PC-3 (cell line): ENCODE data around the gene STX16. TPM values are rescaled to one million over a fixed set of nuclear protein-coding genes. Genes with fewer than 3 reads are reported as not detected.

ENCODE experiments used
- ATAC-seq: fragments of 200-7000 bp; cut with Tn5 transposase; 2 replicates; pipeline ENCODE4 v1.9.1; 2020; ENCODE audit warnings: mild to moderate bottlenecking, moderate library complexity
- BruUV-seq: library from RNA; stranded (reverse); fragments of 400-500 nt; replicated peaks from 2 replicates; lab custom pipeline; 2021; lab: Mats Ljungman, UMichigan
- CTCF ChIA-PET: fragments of 300-600 bp; sonication (Branson Sonifier 250); formaldehyde crosslinking; loops from one replicate; lab custom pipeline; 2022; ENCODE audit warnings: antibody characterized with exemption; lab: Charles Lee
- POLR2A ChIA-PET: fragments of 300-600 bp; sonication (Branson Sonifier 250); formaldehyde crosslinking; loops from one replicate; lab custom pipeline; 2022; ENCODE audit warnings: antibody characterized with exemption; ENCODE audit not compliant: unreplicated experiment; lab: Charles Lee
- DNase-seq: peaks from one replicate; pipeline ENCODE4 v3.0.0-alpha.2; 2015
- H2AFZ ChIP-seq: fragments of 300-600 bp; sonication (generic); 2 replicates; pipeline ENCODE4 v1.6.0; 2016; ENCODE audit warnings: antibody characterized with exemption, low read length
- H3F3A ChIP-seq: fragments of 300-600 bp; sonication (generic); one replicate; pipeline ENCODE4 v1.6.0; 2017; ENCODE audit warnings: antibody characterized with exemption, low read length, control low read depth, mild to moderate bottlenecking; ENCODE audit not compliant: unreplicated experiment
- H3K27ac ChIP-seq: fragments of 300-600 bp; sonication (generic); 2 replicates; pipeline ENCODE4 v1.5.1; 2016; ENCODE audit warnings: mild to moderate bottlenecking, low read length
- H3K27me3 ChIP-seq: fragments of 300-600 bp; sonication (generic); 2 replicates; pipeline ENCODE4 v1.6.1; 2016; ENCODE audit warnings: low read length, mixed read lengths
- H3K36me3 ChIP-seq: fragments of 300-600 bp; sonication (generic); 2 replicates; pipeline ENCODE4 v1.6.1; 2016; ENCODE audit warnings: low read depth, mixed run types, low read length, mixed read lengths
- H3K4me1 ChIP-seq: fragments of 300-600 bp; sonication (generic); 2 replicates; pipeline ENCODE4 v1.5.1; 2016; ENCODE audit warnings: low read length; ENCODE audit not compliant: insufficient read depth
- H3K4me2 ChIP-seq: fragments of 300-600 bp; sonication (generic); 2 replicates; pipeline ENCODE4 v1.6.0; 2016; ENCODE audit warnings: low read length
- H3K4me3 ChIP-seq: fragments of 300-600 bp; sonication (generic); 2 replicates; pipeline ENCODE4 v1.5.1; 2016; ENCODE audit warnings: mild to moderate bottlenecking, low read length, mixed read lengths
- H3K79me2 ChIP-seq: fragments of 300-600 bp; sonication (generic); 2 replicates; pipeline ENCODE4 v1.6.1; 2017; ENCODE audit warnings: low read length, mixed read lengths
- H3K9ac ChIP-seq: fragments of 300-600 bp; sonication (generic); 2 replicates; pipeline ENCODE4 v1.6.0; 2016; ENCODE audit warnings: mild to moderate bottlenecking, low read length
- H3K9me2 ChIP-seq: fragments of 300-600 bp; sonication (generic); replicated peaks from 2 replicates; pipeline ENCODE4 v1.6.1; 2016; ENCODE audit warnings: mixed run types, low read length, mixed read lengths
- H3K9me3 ChIP-seq: fragments of 300-600 bp; sonication (generic); 2 replicates; pipeline ENCODE4 v1.6.1; 2016; ENCODE audit warnings: low read length, mixed read lengths
- H4K20me1 ChIP-seq: fragments of 300-600 bp; sonication (generic); 2 replicates; pipeline ENCODE4 v1.6.1; 2016; ENCODE audit warnings: low read length, mixed read lengths
- EZH2 ChIP-seq: fragments of 300-600 bp; sonication (generic); IDR thresholded peaks from one replicate; pipeline ENCODE4 v1.6.1; 2017; ENCODE audit warnings: antibody characterized with exemption, mild to moderate bottlenecking, low read length; ENCODE audit not compliant: unreplicated experiment
- EZH2phosphoT487 ChIP-seq: fragments of 300-600 bp; sonication (generic); IDR thresholded peaks from 2 replicates; pipeline ENCODE4 v1.6.1; 2018; ENCODE audit warnings: mild to moderate bottlenecking, antibody characterized with exemption, low read length, borderline replicate concordance
- intact Hi-C: fragments of 100-400 bp; cut with micrococcal nuclease; formaldehyde crosslinking; loops from 2 replicates; pipeline ENCODE4 v1.9.0; 2023
- total RNA-seq: library from RNA; depleted of rRNA; stranded (reverse); fragments of >200 nt; gene quantifications from 2 replicates; pipeline ENCODE4 v1.2.3, GENCODE V29; 2014
- TF ChIP-seq, protein P1 (sequence below): fragments of 300-600 bp; sonication (generic); conservative IDR thresholded peaks from 2 replicates; pipeline ENCODE4 v1.5.1; 2017; ENCODE audit warnings: antibody characterized with exemption, low read depth, mild to moderate bottlenecking, low read length

The STX16 gene
- total RNA-seq, 1 experiment from 2014 or later, result 44.2 TPM

DNA sequence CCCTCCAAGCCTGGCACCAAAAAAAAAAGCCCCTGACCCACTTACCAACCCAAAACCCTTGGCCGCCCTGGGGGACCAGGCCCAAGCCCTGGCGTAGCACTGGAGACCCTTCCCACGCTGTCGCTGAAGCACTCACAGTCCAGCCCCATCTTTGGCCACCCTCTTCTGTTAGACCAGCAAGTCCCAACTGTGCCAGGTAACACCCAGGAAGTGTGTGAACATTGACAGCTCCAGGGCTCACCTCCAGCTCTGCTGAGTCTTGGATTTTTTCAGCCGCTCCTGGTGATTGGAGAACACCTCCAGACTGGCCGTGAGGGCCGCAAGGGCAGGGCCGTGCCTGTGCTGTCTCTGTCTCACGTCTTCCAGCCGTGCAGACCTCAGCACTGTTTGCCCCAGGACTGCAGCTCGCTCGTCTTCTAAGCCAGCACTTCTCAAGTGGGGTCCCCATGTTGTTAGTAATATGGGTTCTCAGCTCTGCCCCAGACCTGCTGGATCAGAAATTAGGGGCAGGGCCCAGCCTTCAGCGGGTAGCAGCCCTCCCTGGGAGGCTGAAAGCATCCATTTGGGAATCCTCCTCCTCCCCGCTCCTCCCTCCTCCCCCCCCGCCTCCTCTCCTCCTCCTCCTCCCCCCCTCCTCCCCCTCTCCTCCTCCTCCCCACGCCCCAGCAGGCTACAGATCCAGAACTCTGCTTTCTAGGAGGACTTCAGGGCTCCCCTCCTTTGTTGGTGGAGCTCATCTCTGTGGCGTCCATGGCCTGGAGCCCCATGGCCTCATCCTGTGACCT lies 59.6 kb downstream of the STX16 start:
- ATAC-seq (no peak), DNase-seq (no peak)
- no peak overlapping the region for H3K4me2 ChIP-seq
- H2AFZ ChIP-seq, result no peak overlapping the region
- no TSS peak for BruUV-seq
- H3K9me3 ChIP-seq, result no peaks in the 10 kb centered on the region
- H3K27ac ChIP-seq, result no peak overlapping the region
- no peaks in the 10 kb centered on the region for H3K79me2 ChIP-seq
- no peaks in the 10 kb centered on the region for H3K27me3 ChIP-seq
- no peaks in the 10 kb centered on the region for H3K36me3 ChIP-seq
- CTCF ChIA-PET, result no interaction called here
- H3K9ac ChIP-seq, result no peak overlapping the region
- no peaks in the 10 kb centered on the region for H3K9me2 ChIP-seq
- intact Hi-C loops, result no loop called here
- H3K4me1 ChIP-seq, result no peaks in the 10 kb centered on the region
- TF ChIP-seq EZH2phosphoT487 (no peak), EZH2 (no peak)
- TF ChIP-seq, protein P1, sequence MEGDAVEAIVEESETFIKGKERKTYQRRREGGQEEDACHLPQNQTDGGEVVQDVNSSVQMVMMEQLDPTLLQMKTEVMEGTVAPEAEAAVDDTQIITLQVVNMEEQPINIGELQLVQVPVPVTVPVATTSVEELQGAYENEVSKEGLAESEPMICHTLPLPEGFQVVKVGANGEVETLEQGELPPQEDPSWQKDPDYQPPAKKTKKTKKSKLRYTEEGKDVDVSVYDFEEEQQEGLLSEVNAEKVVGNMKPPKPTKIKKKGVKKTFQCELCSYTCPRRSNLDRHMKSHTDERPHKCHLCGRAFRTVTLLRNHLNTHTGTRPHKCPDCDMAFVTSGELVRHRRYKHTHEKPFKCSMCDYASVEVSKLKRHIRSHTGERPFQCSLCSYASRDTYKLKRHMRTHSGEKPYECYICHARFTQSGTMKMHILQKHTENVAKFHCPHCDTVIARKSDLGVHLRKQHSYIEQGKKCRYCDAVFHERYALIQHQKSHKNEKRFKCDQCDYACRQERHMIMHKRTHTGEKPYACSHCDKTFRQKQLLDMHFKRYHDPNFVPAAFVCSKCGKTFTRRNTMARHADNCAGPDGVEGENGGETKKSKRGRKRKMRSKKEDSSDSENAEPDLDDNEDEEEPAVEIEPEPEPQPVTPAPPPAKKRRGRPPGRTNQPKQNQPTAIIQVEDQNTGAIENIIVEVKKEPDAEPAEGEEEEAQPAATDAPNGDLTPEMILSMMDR, result no peak
- POLR2A ChIA-PET, result no interaction called here
- no peaks in the 10 kb centered on the region for H4K20me1 ChIP-seq
- H3K4me3 ChIP-seq, result no peak overlapping the region
- H3F3A ChIP-seq, result no peaks in the 10 kb centered on the region

DNA sequence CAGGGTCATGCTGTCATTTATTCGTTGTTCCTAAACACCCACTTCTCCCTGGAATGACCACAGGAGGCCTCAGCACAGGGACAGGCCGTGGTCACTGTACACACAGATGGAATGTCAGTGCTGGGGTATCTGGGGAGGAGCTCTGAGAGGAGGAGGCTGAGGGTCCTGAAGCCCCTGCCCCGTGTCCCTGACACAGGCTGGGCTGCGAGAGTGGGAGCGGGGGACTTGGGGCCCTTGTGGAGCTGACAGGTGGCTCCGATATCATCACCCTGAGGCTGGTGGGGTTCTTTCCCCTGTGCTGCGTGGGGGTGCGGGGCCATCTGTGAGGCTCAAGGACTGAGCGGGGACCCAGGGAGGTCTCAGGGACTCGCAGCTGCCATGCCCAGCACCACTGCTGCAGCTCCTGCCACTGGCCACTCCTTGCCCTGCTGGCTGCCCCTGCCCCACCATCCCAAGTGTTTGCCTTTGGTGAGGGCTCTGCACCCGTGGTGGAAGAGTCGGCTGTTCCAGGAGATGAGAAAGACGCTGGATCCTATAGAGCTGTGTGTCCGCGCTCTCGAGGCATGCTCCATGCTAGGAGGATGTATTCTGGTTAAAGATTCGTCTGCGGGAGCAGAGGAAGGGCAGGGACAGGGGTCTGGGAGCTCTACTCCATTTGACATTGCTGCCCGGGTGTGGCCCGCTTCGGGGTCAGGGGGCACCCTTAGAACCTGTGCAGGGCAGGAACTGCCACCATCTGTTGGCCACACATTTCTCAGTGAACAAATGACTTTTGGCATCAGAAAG lies 60.4 kb downstream of the STX16 start:
- ChIA-PET POLR2A (no interaction called here), CTCF (no interaction called here)
- ATAC-seq (no peak), DNase-seq (no peak)
- no peak overlapping the region for H2AFZ ChIP-seq
- BruUV-seq, result no TSS peak
- H3K9me3 ChIP-seq, result no peaks in the 10 kb centered on the region
- no peaks in the 10 kb centered on the region for H4K20me1 ChIP-seq
- TF ChIP-seq, protein P1, result no peak
- TF ChIP-seq EZH2phosphoT487 (no peak), EZH2 (no peak)
- no peaks in the 10 kb centered on the region for H3K9me2 ChIP-seq
- no peak overlapping the region for H3K4me3 ChIP-seq
- intact Hi-C loops, result no loop called here
- no peak overlapping the region for H3K9ac ChIP-seq
- no peaks in the 10 kb centered on the region for H3K79me2 ChIP-seq
- H3K4me2 ChIP-seq, result no peak overlapping the region
- no peaks in the 10 kb centered on the region for H3K27me3 ChIP-seq
- H3K36me3 ChIP-seq, result no peaks in the 10 kb centered on the region
- no peak overlapping the region for H3K27ac ChIP-seq
- no peaks in the 10 kb centered on the region for H3F3A ChIP-seq
- no peaks in the 10 kb centered on the region for H3K4me1 ChIP-seq
